GM20431 (cell line): Measurements from ENCODE around the gene SLC24A3.
"Not testable (repeated sequence)": the region's sequence is repeated elsewhere in the genome, so short reads cannot be mapped to it uniquely, and the experiment has no call there.

Experiments
- in situ Hi-C: fragments of 300-500 bp; cut with MseI, MboI; formaldehyde crosslinking; loops from one replicate; pipeline ENCODE4 v1.15.0; 2020; ENCODE audit warnings: low sequenced_read_pairs; ENCODE audit not compliant: unreplicated experiment

The SLC24A3 gene

DNA sequence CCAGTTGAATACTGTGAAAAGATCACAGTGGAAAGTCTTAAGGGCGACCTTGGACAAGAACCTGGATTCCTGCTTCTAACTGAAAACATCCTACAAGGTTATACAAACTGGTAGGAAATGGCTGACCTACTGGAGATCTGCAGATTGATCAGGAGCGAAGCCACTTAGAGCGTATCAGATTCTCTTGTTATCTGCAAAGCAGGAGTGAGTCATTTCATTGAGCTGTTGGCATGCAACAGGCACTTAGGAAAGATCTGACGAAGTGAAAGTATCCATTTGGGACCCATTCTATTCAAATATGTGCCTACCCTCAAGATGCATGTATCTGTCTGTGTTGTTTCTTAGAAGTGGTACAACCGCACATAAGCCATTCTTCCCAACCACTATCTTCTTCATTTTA is 414.5 kb downstream of the SLC24A3 start:
- in situ Hi-C loops = loop anchor here (5.0 kb wide), 1 partner anchor 35 kb away; no protein-coding TSS in a partner anchor

DNA sequence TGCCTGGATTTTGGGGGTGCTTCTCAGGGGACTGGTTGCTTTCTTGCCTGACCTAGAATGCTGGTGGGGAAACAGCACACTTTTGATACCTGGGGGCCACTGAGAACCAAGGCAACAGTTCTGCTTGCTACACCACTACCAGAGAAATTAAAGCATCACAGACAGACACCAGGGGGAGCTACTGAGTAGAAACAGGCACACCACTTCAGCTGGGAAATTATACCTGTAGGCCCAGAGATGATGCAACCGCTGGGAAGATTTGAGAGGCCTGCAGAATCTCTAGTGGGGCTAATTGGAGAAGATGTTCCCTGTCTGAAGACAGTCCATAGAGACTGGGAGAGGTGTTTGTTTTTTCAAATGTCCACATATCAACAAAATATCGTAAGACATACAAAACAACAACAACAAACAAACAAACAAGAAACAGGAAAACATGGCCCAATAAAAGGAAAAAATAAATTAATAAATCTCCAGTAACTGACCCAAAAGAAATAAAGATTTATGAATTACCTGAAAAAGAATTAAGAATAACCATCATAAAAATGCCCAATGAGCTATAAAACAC is 416.2 kb downstream of the SLC24A3 start:
- in situ Hi-C loops = loop anchor here (5.0 kb wide), 1 partner anchor 34 kb away; no protein-coding TSS in a partner anchor

DNA sequence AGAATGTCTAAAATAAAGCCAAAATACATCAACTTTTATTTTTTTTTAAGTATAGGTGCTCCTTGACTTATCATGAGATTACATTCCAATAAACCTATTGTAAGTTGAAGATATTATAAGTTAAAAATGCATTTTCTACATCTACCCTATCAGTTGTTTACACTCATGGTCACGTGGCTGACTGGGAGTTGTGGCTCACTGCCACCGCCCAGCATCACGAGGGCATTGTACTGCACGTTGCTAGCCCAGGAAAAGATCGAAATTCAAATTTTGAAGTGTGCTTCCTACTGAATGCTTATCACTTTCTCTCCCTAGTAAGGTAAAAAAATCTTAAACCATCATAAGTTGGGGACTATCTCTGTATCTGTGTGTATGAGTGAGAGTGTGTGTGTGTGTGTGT is 419.0 kb downstream of the SLC24A3 start:
- in situ Hi-C loops = no loop called here

DNA sequence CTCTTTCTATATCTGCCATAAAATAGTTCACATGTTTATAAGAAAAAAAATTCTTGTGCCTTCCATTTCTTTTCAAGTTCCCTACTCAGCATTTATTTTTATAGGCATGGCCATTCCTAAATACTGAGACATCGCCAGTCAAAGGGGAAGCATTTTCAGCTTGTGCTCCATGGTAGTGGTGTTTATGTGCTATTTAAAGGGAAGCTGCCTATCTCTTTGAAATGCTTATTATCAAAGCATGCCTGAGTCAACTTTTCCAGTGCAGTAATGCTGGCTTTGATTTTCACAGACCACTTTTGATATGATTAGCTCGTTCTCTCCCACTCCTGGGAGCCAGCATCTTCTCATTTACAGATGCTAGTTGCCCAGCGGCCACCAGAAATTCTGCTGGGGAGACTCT is 421.5 kb downstream of the SLC24A3 start:
- in situ Hi-C loops = no loop called here

DNA sequence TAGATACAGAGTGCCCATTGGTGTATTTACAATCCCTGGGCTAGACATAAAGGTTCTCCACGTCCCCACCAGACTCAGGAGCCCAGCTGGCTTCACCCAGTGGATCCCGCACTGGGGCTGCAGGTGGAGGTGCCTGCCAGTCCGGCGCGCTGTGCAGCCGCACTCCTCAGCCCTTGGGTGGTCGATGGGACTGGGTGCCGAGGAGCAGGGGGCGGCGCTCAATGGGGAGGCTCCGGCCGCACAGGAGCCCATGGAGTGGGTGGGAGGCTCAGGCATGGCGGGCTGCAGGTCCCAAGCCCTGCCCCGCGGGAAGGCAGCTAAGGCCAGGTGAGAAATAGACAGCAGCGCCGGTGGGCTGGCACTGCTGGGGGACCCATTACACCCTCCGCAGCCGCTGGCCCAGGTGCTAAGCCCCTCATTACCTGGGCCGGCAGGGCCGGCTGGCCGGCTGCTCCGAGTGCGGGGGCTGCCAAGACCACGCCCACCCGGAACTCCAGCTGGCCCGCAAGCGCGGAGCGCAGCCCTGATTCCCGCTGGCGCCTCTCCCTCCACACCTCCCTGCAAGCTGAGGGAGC is 427.1 kb downstream of the SLC24A3 start:
- in situ Hi-C loops = not testable (repeated sequence)

DNA sequence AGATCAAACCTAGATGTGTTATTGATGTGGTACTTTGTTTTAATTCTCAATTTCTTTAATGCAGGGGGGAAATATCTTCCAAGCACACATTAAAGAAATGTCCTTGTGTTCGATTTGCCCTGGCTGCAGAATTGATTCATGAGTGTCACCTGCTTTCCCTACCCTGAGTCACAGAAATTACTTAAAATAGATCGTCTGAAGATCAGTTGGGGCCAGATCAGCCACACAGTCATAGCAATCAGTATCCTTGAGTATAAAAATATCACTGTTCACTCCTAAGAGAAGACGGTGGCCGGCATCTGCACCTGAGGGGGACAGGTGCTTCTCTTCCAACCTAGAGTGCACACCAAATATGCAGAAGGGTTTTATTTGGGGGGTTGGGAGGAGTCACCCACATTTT is 430.4 kb downstream of the SLC24A3 start:
- in situ Hi-C loops = no loop called here

DNA sequence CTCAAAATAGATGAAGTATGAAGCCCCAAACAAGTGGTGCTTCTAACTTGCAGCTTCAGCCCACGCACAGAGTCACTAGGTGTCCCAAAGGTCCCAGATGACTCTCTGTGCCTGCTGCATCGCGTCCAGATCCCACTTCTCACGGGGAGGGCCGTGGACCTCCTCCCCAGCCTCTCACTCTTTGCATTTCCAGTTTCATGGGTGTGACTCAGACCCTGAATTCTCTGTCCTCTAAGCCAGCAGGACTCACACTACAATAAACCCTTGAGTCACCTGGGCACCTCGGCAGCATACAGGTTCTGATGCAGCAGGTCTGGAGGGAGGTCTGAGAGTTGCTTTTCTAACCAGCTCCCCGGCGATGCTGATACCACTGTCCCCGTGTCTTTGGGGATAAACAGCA is 431.6 kb downstream of the SLC24A3 start:
- in situ Hi-C loops = no loop called here

DNA sequence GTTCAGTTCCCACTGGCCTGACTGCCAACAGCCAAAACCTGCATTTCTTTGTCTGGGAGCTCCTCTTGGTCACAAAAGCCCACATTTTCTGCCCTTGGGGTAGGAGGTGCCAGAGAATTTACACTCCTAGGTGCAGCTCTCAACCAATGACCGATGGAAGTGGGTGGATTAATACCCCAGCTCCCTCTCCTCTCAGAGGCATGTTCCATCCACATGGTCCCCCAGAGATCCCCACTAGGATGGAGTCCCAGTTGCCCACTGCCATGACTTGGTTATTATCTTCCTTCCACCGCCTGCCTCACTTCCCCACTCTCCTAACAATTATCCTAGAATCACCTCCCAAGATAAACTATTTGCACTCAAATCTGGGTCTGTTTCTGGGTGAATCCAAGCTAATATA is 434.5 kb downstream of the SLC24A3 start:
- in situ Hi-C loops = no loop called here

GRCh38 chr20:19648024-19648423 is 435.6 kb downstream of the SLC24A3 start:
- in situ Hi-C loops = no loop called here

GRCh38 chr20:19649041-19649440 is 436.6 kb downstream of the SLC24A3 start:
- in situ Hi-C loops = no loop called here

GRCh38 chr20:19652591-19653026 is 440.2 kb downstream of the SLC24A3 start:
- in situ Hi-C loops = no loop called here

- in situ Hi-C loops = no loop called here
Observed at GRCh38 chr20:19653327-19653726, 440.9 kb downstream of the SLC24A3 start.

DNA sequence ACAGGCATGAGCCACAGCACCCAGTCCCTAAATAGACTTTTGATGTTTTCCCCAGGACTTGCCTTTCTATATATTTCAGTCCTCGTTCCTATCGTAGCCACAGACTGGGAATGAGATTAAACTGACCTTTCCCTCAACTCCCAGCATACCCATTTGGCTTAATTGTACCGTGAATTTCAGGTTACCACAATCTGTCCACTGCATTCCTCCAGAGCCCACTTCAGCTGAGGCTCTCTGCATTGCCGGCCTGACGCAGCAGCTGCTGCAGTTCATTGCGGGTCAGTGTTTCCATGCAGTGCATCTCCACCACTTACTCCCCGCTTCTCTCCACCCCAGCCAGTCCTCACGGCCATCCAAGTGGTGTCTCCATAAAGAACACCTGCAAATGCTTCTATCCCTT is 442.5 kb downstream of the SLC24A3 start:
- in situ Hi-C loops = no loop called here

DNA sequence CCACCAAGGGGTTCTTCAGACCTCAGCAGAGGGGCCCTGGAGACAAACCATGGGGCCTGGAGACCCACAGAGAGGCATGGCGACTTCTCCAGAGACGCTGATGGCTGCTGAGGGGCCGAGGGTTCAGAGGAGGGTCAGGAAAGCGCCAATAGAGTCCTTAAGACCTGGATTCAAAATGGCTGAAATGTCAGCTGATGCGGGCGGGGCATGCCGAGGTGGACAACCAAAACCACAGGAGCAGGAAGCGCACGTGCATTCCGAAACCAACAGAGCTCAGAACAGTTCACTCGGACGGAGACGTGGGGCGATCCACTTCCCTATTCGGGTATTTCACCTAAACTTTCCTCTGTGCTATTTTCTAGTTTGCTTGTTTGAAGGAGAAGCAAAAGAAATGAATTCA is 445.7 kb downstream of the SLC24A3 start:
- in situ Hi-C loops = no loop called here

GRCh38 chr20:19659448-19659847 is 447.0 kb downstream of the SLC24A3 start:
- in situ Hi-C loops = no loop called here

DNA sequence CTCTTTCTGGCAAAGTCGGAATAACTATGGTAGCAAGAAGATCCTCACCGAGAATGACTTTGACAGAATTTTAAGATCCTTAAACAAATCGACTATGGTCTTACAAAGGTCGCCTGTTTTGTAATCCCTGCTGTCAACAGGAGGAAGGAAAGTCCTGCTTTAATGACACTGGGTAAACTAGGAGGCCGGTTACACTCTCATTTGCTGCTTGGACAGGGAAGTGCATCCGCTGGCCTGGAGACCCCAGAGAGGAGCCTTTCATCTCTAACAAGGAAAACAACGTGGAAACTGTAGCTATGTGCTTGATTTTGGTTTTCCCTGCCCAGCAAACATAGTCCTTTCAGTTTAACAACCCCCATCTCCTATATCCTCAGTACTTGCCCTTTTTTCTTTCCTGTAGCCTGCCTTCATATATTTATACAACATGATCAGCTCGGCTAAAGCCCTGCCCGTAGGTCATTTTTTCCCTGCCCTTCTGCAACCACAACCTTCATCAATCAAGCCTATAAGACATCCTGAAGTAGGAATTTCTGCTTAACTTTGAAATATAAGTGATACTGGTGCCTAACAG is 448.5 kb downstream of the SLC24A3 start:
- in situ Hi-C loops = loop anchor here (5.0 kb wide), 1 partner anchor 34 kb away; no protein-coding TSS in a partner anchor

GRCh38 chr20:19661717-19662636 is 449.5 kb downstream of the SLC24A3 start:
- in situ Hi-C loops = loop anchor here (5.0 kb wide), 1 partner anchor 35 kb away; no protein-coding TSS in a partner anchor

DNA sequence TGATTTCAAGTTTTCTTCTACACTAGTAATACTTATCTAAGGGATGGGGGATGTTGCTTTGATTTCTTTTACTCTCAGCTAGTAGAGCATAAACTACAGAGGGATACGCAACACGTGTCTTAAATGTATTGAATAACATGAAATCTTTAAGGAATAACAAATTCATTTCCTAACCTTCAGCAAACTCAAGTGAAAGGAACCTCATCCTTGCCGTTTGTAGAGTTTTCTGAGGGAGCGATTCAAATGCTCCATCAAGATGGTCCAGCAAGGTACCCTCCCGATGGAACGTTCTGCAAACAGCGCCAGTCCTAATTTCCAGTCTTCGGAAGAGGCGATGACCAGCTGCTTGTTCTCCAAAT is 450.2 kb downstream of the SLC24A3 start:
- in situ Hi-C loops = loop anchor here (5.0 kb wide), 1 partner anchor 35 kb away; no protein-coding TSS in a partner anchor

DNA sequence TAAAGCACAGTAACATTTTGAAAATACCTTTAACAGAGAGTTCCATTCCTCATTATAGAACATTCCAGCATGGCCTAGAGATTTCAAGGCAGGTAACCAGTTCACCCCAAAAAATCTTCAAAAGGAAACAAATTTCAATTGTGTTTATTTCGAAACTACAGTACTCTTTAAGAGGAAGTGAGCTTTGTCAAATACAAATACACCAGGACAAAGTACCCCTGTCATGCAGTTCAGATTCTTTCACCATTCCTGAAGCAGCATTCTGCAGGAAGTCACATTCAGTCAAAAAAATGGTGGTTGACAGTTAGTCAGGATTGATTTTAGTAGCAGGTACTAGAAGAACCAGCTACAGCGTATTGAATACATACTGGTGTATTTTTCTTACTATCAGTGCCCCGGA is 456.0 kb downstream of the SLC24A3 start:
- in situ Hi-C loops = no loop called here

- in situ Hi-C loops = no loop called here
Observed at GRCh38 chr20:19670829-19671228, 458.4 kb downstream of the SLC24A3 start.

GRCh38 chr20:19671374-19671773 is 458.9 kb downstream of the SLC24A3 start:
- in situ Hi-C loops = no loop called here
